Transverse colon (tissue), 4 donors: ENCODE data around the gene PRKAR1B. TPM values are rescaled to one million over a fixed set of nuclear protein-coding genes. Genes with fewer than 3 reads are reported as not detected.

Experiments used
- DNase-seq: peaks from one replicate; pipeline ENCODE4 v3.0.0-alpha.2; 2019
- H3K27ac ChIP-seq, 4 donors: fragments of 200-600 bp; sonication (generic); 2 replicates each; pipeline ENCODE4 v1.5.1; 2016 to 2018; ENCODE audit warnings: inconsistent platforms in 4 of 4
- H3K27me3 ChIP-seq: fragments of 200-600 bp; sonication (generic); 2 replicates; pipeline ENCODE4 v1.5.1; 2017; ENCODE audit warnings: inconsistent platforms
- H3K36me3 ChIP-seq, 4 donors: fragments of 200-600 bp; sonication (generic); 2 replicates each; pipeline ENCODE4 v1.5.1; 2017 to 2019; ENCODE audit warnings: inconsistent platforms in 4 of 4
- H3K4me1 ChIP-seq, 4 donors: fragments of 200-600 bp; sonication (generic); 2 replicates each; pipeline ENCODE4 v1.5.1; 2017 to 2020; ENCODE audit warnings: inconsistent platforms in 4 of 4
- H3K4me3 ChIP-seq, 4 donors: fragments of 200-600 bp; sonication (generic); 1 replicate in 1 of 4; 2 replicates in 3 of 4; pipeline versions ENCODE4 v1.5.1 to v1.6.1; 2017 to 2019; ENCODE audit warnings: inconsistent platforms in 4 of 4
- H3K9me3 ChIP-seq, 2 donors: fragments of 200-600 bp; sonication (generic); 2 replicates each; pipeline ENCODE4 v1.5.1; 2017 to 2019; ENCODE audit warnings: inconsistent platforms in 2 of 2
- EP300 ChIP-seq: sonication (generic); formaldehyde crosslinking; IDR thresholded peaks from one replicate; pipeline ENCODE4 v1.6.1; 2017; ENCODE audit warnings: antibody characterized with exemption, low read depth
- POLR2A ChIP-seq: fragments of 450-650 bp; IDR thresholded peaks from one replicate; pipeline ENCODE4 v1.6.1; 2016; ENCODE audit warnings: antibody characterized with exemption, mild to moderate bottlenecking, moderate library complexity
- POLR2AphosphoS5 ChIP-seq, 3 donors: sonication (generic); formaldehyde crosslinking; IDR thresholded peaks; one replicate each; pipeline ENCODE4 v1.6.1; 2016; ENCODE audit warnings: antibody characterized with exemption in 3 of 3
- WGBS, 2 donors: methylation state at CpG; one replicate each; pipeline ENCODE4 v1.1.5; 2018; ENCODE audit warnings: low coverage in 1 of 2; 5-methylcytosine and 5-hydroxymethylcytosine counted together
- in situ Hi-C, 4 donors: fragments of 200-750 bp; cut with MboI; loops; one replicate each; pipeline versions ENCODE4 v1.15.0 to v1.15.1; 2017; ENCODE audit warnings: low sequenced_read_pairs in 3 of 4, low pct_ligation_motif_present in 1 of 4, low pct_unique_long_range_greater_than_20kb in 1 of 4
- intact Hi-C: fragments of 100-400 bp; cut with DNase I; formaldehyde crosslinking; loops from one replicate; pipeline ENCODE4 v1.15.1; 2023; ENCODE audit warnings: low total_unique reads
- total RNA-seq, 4 donors: library from RNA; depleted of rRNA; stranded (reverse); fragments of >200 nt; gene quantifications; one replicate each; pipeline ENCODE4 v1.1.0, GENCODE V29; 2016
- TF ChIP-seq, protein P1 (sequence below), 5 experiments: fragments of 200-600 bp in 3 of 5; fragments of 450-650 bp in 2 of 5; sonication (generic) in 3 of 5; IDR thresholded peaks; 1 replicate in 2 of 5; 2 replicates in 3 of 5; pipeline ENCODE4 v1.5.1; 2016 to 2017; ENCODE audit warnings: antibody characterized with exemption in 5 of 5, inconsistent platforms in 3 of 5, mild to moderate bottlenecking in 2 of 5, moderate library complexity in 1 of 5

Gene PRKAR1B
- total RNA-seq, 4 donors from 2014 or later: 15.7 to 53.9 (median 16.9) TPM

DNA sequence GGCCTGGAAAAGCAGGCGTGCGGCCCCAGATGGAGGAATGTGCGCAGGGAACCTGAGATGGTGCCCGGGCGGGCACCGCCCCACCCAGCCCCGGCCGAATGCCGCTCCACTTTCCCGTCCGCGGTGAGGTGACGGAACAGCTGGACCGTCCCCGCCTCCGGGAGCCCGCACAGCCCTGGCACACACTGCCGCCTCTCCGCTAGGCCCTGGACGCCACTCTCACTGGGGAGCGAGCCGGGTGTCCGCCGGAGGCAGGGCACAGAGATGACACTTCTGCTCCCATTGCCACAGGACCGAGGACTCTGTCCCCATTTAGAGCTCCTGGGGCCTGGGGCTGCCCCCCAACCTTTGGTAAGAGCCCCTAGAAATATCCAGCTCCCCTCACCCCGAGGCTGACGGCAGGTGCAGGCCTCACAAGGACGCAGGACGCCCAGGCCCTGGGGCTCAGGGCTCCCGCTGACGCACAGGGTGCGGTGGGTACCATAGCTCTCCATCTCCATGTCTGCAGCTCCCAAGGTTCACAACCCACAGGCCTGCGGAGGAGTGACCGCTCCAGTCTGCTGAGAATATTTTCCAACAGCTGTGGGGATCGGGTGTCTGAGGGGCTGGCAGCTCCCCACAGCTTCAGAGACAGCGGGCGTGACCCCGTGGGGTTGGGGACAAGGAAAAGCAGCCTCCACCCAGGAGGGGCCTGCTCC is 155.2 kb downstream of the PRKAR1B start:
- no peak for DNase-seq
- TF ChIP-seq POLR2AphosphoS5 (IDR thresholded peaks at IDR 0.05) (no peak), POLR2A (no peak), EP300 (no peak)
- TF ChIP-seq, protein P1, sequence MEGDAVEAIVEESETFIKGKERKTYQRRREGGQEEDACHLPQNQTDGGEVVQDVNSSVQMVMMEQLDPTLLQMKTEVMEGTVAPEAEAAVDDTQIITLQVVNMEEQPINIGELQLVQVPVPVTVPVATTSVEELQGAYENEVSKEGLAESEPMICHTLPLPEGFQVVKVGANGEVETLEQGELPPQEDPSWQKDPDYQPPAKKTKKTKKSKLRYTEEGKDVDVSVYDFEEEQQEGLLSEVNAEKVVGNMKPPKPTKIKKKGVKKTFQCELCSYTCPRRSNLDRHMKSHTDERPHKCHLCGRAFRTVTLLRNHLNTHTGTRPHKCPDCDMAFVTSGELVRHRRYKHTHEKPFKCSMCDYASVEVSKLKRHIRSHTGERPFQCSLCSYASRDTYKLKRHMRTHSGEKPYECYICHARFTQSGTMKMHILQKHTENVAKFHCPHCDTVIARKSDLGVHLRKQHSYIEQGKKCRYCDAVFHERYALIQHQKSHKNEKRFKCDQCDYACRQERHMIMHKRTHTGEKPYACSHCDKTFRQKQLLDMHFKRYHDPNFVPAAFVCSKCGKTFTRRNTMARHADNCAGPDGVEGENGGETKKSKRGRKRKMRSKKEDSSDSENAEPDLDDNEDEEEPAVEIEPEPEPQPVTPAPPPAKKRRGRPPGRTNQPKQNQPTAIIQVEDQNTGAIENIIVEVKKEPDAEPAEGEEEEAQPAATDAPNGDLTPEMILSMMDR (IDR thresholded peaks at IDR 0.05): no peak
- intact Hi-C loops: no loop called here
- H3K9me3 ChIP-seq: no peaks in the 10 kb centered on the region
- peaks cover 0 to 13% (median 6%) of the 10 kb centered on the region in 4 donors for H3K4me1 ChIP-seq
- in situ Hi-C loops: no loop called here
- 97% methylated on average over 38 of the region's 38 CpGs; no CpG with 5 or more reads in 1 of the 2 donors for WGBS, 2 donors
- H3K4me3 ChIP-seq: no peak overlapping the region
- H3K27ac ChIP-seq: no peak overlapping the region
- H3K36me3 ChIP-seq: no peaks in the 10 kb centered on the region
- H3K27me3 ChIP-seq: no peaks in the 10 kb centered on the region

DNA sequence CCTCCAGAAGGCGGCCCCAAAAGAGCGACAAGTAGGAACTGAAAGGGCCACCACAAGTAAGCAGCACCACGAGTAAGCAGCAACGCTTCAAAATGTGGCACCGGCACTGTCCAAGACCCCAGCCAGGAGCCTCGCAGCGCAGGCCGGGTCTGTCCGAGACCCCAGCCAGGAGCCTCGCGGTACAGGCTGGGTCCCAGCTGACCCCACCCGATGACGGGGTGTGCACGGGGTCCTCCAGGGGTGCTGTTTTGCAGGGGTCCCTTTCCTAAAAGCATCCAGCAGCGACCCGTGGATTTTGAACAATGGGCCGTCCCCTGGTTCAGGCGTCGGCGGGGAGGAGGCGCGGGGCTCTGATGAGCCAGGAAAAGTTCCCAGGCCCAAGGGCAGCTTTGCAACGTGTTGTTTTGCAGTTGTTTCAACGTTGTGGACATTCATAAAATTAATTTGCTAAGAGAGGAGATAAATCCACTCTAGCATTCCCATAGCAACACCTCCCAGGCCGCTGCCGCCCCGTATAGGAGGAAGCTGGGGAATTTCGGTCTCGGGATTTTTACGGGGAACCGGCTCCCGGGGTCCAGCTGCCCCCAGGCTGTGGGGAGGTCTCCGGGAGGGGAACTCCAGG is 155.9 kb downstream of the PRKAR1B start:
- H3K36me3 ChIP-seq: no peaks in the 10 kb centered on the region

DNA sequence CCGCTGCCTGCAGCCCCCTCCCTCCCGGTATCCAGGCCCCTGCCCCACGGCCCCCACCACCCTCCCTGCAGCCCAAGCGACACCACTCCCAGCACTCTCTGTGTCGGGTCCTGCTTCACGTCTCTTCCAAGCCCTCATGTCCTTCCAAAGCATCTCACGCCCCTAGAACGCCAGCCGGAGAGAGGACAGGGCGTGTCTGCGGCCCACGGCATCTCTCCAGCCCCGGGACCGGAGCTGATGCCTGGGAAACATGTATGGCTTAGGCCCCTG is 156.3 kb downstream of the PRKAR1B start:
- 40 to 87% methylated on average over 1 to 14 of the region's 14 CpGs for WGBS, 2 donors
- H3K27me3 ChIP-seq: no peaks in the 10 kb centered on the region

More for the DNA sequence above, 155.9 kb downstream of the PRKAR1B start:
- Histone ChIP-seq H3K4me1 (peaks cover 0 to 13% (median 6%) of the 10 kb centered on the region in 4 donors), H3K4me3 (no peak overlapping the region), H3K27me3 (no peaks in the 10 kb centered on the region), H3K27ac (no peak overlapping the region), H3K9me3 (no peaks in the 10 kb centered on the region)
- no peak for TF ChIP-seq POLR2A
- no peak for TF ChIP-seq POLR2AphosphoS5 (IDR thresholded peaks at IDR 0.05)
- TF ChIP-seq, protein P1 (IDR thresholded peaks at IDR 0.05): no peak
- no peak for TF ChIP-seq EP300
- in situ Hi-C loops (no loop called here), intact Hi-C loops (no loop called here)
- 89% methylated on average over 33 of the region's 33 CpGs; no CpG with 5 or more reads in 1 of the 2 donors for whole genome bisulfite sequencing, 2 donors
- DNase-seq: no peak

More for the DNA sequence above, 156.3 kb downstream of the PRKAR1B start:
- in situ Hi-C loops: no loop called here
- intact Hi-C loops: no loop called here
- TF ChIP-seq EP300 (no peak), POLR2AphosphoS5 (IDR thresholded peaks at IDR 0.05) (no peak), POLR2A (no peak)
- TF ChIP-seq, protein P1 (IDR thresholded peaks at IDR 0.05): no peak
- no peak overlapping the region for H3K27ac ChIP-seq
- no peaks in the 10 kb centered on the region for H3K36me3 ChIP-seq
- no peak overlapping the region for H3K4me3 ChIP-seq
- no peak for DNase-seq
- peaks cover 0 to 13% (median 6%) of the 10 kb centered on the region in 4 donors for H3K4me1 ChIP-seq
- no peaks in the 10 kb centered on the region for H3K9me3 ChIP-seq
